Activated naive CD4-positive, alpha-beta T cell treated with anti-CD3 and anti-CD28 coated beads, Interleukin-2, amount 50 U/mL, for 24 hours (primary cell): Measurements from ENCODE around the gene IRX6.

Experiments
- H3K27ac Mint-ChIP-seq: one replicate; pipeline ENCODE4 v1.8.0; 2021; ENCODE audit warnings: mild to moderate bottlenecking, mixed read lengths
- H3K27me3 Mint-ChIP-seq: one replicate; pipeline ENCODE4 v1.8.0; 2021; ENCODE audit warnings: mixed read lengths
- H3K36me3 Mint-ChIP-seq: one replicate; pipeline ENCODE4 v1.8.0; 2021; ENCODE audit warnings: mixed read lengths
- H3K4me1 Mint-ChIP-seq: one replicate; pipeline ENCODE4 v1.8.0; 2021; ENCODE audit warnings: mixed read lengths
- H3K4me3 Mint-ChIP-seq: one replicate; pipeline ENCODE4 v1.8.0; 2021; ENCODE audit warnings: mild to moderate bottlenecking, mixed read lengths
- H3K9me3 Mint-ChIP-seq: one replicate; pipeline ENCODE4 v1.8.0; 2021; ENCODE audit warnings: mixed read lengths

IRX6 gene

GRCh38 chr16:55297062-55297909, 26.7 kb upstream of the IRX6 start:
- Mint-ChIP-seq H3K4me1 (no peaks in the 10 kb centered on the region), H3K4me3 (no peak overlapping the region), H3K27me3 (peaks cover 16% of the 10 kb centered on the region), H3K36me3 (no peaks in the 10 kb centered on the region), H3K9me3 (peaks cover 5% of the 10 kb centered on the region), H3K27ac (no peak overlapping the region)

- H3K27ac Mint-ChIP-seq: no peak overlapping the region
- H3K36me3 Mint-ChIP-seq: no peaks in the 10 kb centered on the region
- no peak overlapping the region for H3K4me3 Mint-ChIP-seq
- peaks cover 14% of the 10 kb centered on the region for H3K27me3 Mint-ChIP-seq
- H3K9me3 Mint-ChIP-seq: peaks cover 5% of the 10 kb centered on the region
- H3K4me1 Mint-ChIP-seq: no peaks in the 10 kb centered on the region
Observed at GRCh38 chr16:55297910-55298479, 26.0 kb upstream of the IRX6 start.

GRCh38 chr16:55301385-55302008, 22.5 kb upstream of the IRX6 start:
- Mint-ChIP-seq H3K9me3 (peaks cover 5% of the 10 kb centered on the region), H3K27me3 (peaks cover 16% of the 10 kb centered on the region), H3K4me1 (no peaks in the 10 kb centered on the region), H3K4me3 (no peak overlapping the region), H3K36me3 (no peaks in the 10 kb centered on the region), H3K27ac (no peak overlapping the region)

GRCh38 chr16:55302635-55303034, 21.4 kb upstream of the IRX6 start:
- Mint-ChIP-seq H3K4me1 (no peaks in the 10 kb centered on the region), H3K4me3 (no peak overlapping the region), H3K9me3 (peaks cover 2% of the 10 kb centered on the region), H3K27me3 (peaks cover 14% of the 10 kb centered on the region), H3K36me3 (no peaks in the 10 kb centered on the region), H3K27ac (no peak overlapping the region)

- H3K36me3 Mint-ChIP-seq: no peaks in the 10 kb centered on the region
- no peak overlapping the region for H3K4me3 Mint-ChIP-seq
- no peak overlapping the region for H3K27ac Mint-ChIP-seq
Observed at GRCh38 chr16:55308973-55309372, 15.0 kb upstream of the IRX6 start.

GRCh38 chr16:55322327-55322726, 1.7 kb upstream of the IRX6 start:
- Mint-ChIP-seq H3K4me3 (no peak overlapping the region), H3K4me1 (no peaks in the 10 kb centered on the region), H3K9me3 (no peaks in the 10 kb centered on the region), H3K36me3 (no peaks in the 10 kb centered on the region), H3K27me3 (peaks cover 18% of the 10 kb centered on the region), H3K27ac (no peak overlapping the region)

More at GRCh38 chr16:55308973-55309372, 15.0 kb upstream of the IRX6 start:
- Mint-ChIP-seq H3K27me3 (peaks cover 2% of the 10 kb centered on the region), H3K4me1 (no peaks in the 10 kb centered on the region), H3K9me3 (peaks cover 5% of the 10 kb centered on the region)

- H3K9me3 Mint-ChIP-seq: no peaks in the 10 kb centered on the region
- peaks cover 29% of the 10 kb centered on the region for H3K27me3 Mint-ChIP-seq
- no peak overlapping the region for H3K27ac Mint-ChIP-seq
- no peak overlapping the region for H3K4me3 Mint-ChIP-seq
- H3K36me3 Mint-ChIP-seq: no peaks in the 10 kb centered on the region
- no peaks in the 10 kb centered on the region for H3K4me1 Mint-ChIP-seq
Observed at GRCh38 chr16:55324285-55325079, 479 bp downstream of the IRX6 start.

GRCh38 chr16:55325080-55325447, 1.1 kb downstream of the IRX6 start:
- no peak overlapping the region for H3K27ac Mint-ChIP-seq
- H3K9me3 Mint-ChIP-seq: no peaks in the 10 kb centered on the region
- no peak overlapping the region for H3K4me3 Mint-ChIP-seq
- H3K27me3 Mint-ChIP-seq: peaks cover 34% of the 10 kb centered on the region
- H3K4me1 Mint-ChIP-seq: no peaks in the 10 kb centered on the region
- no peaks in the 10 kb centered on the region for H3K36me3 Mint-ChIP-seq

GRCh38 chr16:55325458-55326109, 1.6 kb downstream of the IRX6 start:
- Mint-ChIP-seq H3K4me1 (no peaks in the 10 kb centered on the region), H3K9me3 (no peaks in the 10 kb centered on the region), H3K36me3 (no peaks in the 10 kb centered on the region), H3K27ac (no peak overlapping the region), H3K27me3 (peaks cover 39% of the 10 kb centered on the region), H3K4me3 (no peak overlapping the region)

GRCh38 chr16:55326261-55327092, 2.5 kb downstream of the IRX6 start:
- Mint-ChIP-seq H3K27ac (no peak overlapping the region), H3K4me3 (no peak overlapping the region), H3K36me3 (no peaks in the 10 kb centered on the region), H3K27me3 (peaks cover 43% of the 10 kb centered on the region), H3K9me3 (no peaks in the 10 kb centered on the region), H3K4me1 (no peaks in the 10 kb centered on the region)

- Mint-ChIP-seq H3K9me3 (no peaks in the 10 kb centered on the region), H3K27me3 (peaks cover 54% of the 10 kb centered on the region), H3K4me3 (no peak overlapping the region), H3K4me1 (no peaks in the 10 kb centered on the region), H3K27ac (no peak overlapping the region), H3K36me3 (no peaks in the 10 kb centered on the region)
Observed at GRCh38 chr16:55328611-55329569, 4.9 kb downstream of the IRX6 start.

GRCh38 chr16:55329791-55330428, 5.9 kb downstream of the IRX6 start:
- Mint-ChIP-seq H3K4me1 (no peaks in the 10 kb centered on the region), H3K36me3 (no peaks in the 10 kb centered on the region), H3K9me3 (no peaks in the 10 kb centered on the region), H3K4me3 (no peak overlapping the region), H3K27ac (no peak overlapping the region), H3K27me3 (peaks cover 54% of the 10 kb centered on the region)
